Measurements from ENCODE around the gene RORC. TPM values are rescaled to one million over a fixed set of nuclear protein-coding genes. Genes with fewer than 3 reads are reported as not detected.

RORC gene
- total and polyA plus RNA-seq, 2 of the 8 experiments (the other 6 are each of a cell fraction or from before 2014, with no cell fraction given) = 0.44 to 0.54 TPM

GRCh38 chr1:151853411-151853943 lies 21.9 kb upstream of the RORC start, which contains the start of gene THEM5:
TSS of gene THEM5 (minus strand) at chr1:151853712. CDS start at chr1:151853565, 147 bp downstream.
- H3K23me2 ChIP-seq (ENCODE audit: low read depth, low read length) = no peaks in the 10 kb centered on the region
- H3K79me1 ChIP-seq (ENCODE audit: low read depth, low read length) = no peaks in the 10 kb centered on the region
- POLR2A ChIA-PET (ENCODE audit: partially characterized antibody) = interaction anchor here (1.2 to 3.2 kb wide), 2 partner anchors 13 to 56 kb away, joined by 4 to 19 read pairs; partner anchors contain the start of gene C2CD4D
- no peak for FAIRE-seq
- H2BK20ac ChIP-seq (ENCODE audit: low read length) = no peak within 1 kb of the TSS
- no peak within 1 kb of the TSS for H2BK15ac ChIP-seq (ENCODE audit: low read length)
- H3K79me2 ChIP-seq (ENCODE audit: control insufficient read depth in 1 of 2, insufficient read depth in 2 of 2, low read length in 2 of 2) = no peaks in the 10 kb centered on the region
- no peak within 1 kb of the TSS for H2BK120ac ChIP-seq (replicated peaks; ENCODE audit: low read depth, low read length)
- no peaks in the 10 kb centered on the region for H3K36me3 ChIP-seq (ENCODE audit: control insufficient read depth in 2 of 4, insufficient read depth in 4 of 4, low read length in 3 of 4)
- H3K9me3 ChIP-seq (ENCODE audit: insufficient read depth in 2 of 2, low read depth in 1 of 2, low read length in 1 of 2) = no peaks in the 10 kb centered on the region
- 93% methylated on average over 5 of the region's 5 CpGs; no CpG with 5 or more reads in 1 of the 2 experiments for WGBS, 2 experiments (ENCODE audit: extremely low coverage in 1 of 2, insufficient coverage in 1 of 2, insufficient read length in 1 of 2, insufficient replicate concordance in 2 of 2, low coverage in 1 of 2, low lambda C conversion rate in 2 of 2, missing lambda C conversion rate in 1 of 2)
- H3K27me3 ChIP-seq (replicated peaks in 1 of 4; ENCODE audit: control insufficient read depth in 3 of 4, extremely low read depth in 1 of 4, insufficient read depth in 3 of 4, low read length in 3 of 4) = peaks cover 3 to 14% (median 11%) of the 10 kb centered on the region in 4 experiments
- no peak within 1 kb of the TSS for H3K4ac ChIP-seq (replicated peaks; ENCODE audit: insufficient read length, low read depth, low read length)
- H3K18ac ChIP-seq (ENCODE audit: extremely low read depth, low read length) = no peak within 1 kb of the TSS
- TF ChIP-seq SUZ12 (IDR thresholded peaks at IDR 0.05; ENCODE audit: low read length) (no peak), RAD21 (IDR thresholded peaks at IDR 0.05 in 1 of 2, conservative IDR thresholded peaks at IDR 0.05 in 1 of 2; ENCODE audit: low read depth in 2 of 2, low read length in 2 of 2) (peak in 1 of 2 experiments; percentile 27; a peak in 1 of 4 replicates)
- no peak within 1 kb of the TSS for H2AK5ac ChIP-seq (ENCODE audit: low read depth, low read length)
- no peak within 1 kb of the TSS for H2BK5ac ChIP-seq (ENCODE audit: low read depth, low read length)
- H4K91ac ChIP-seq (replicated peaks; ENCODE audit: insufficient read length, low read length) = no peak within 1 kb of the TSS
- no peak within 1 kb of the TSS for H3K14ac ChIP-seq (ENCODE audit: insufficient read length)
- CTCF ChIA-PET (ENCODE audit: partially characterized antibody) = interaction anchor here (1.4 kb wide), 1 partner anchor 25 kb away, joined by 3 read pairs; no protein-coding TSS in a partner anchor
- H2AFZ ChIP-seq (ENCODE audit: low read length) = no peak within 1 kb of the TSS
- no peak within 1 kb of the TSS for H3K9ac ChIP-seq (replicated peaks in 1 of 4; ENCODE audit: extremely low read depth in 1 of 4, low read depth in 3 of 4, low read length in 3 of 4)
- no peaks in the 10 kb centered on the region for H4K20me1 ChIP-seq (replicated peaks in 1 of 2; ENCODE audit: control insufficient read depth in 1 of 2, insufficient read depth in 2 of 2, low read length in 2 of 2)
- no peak within 1 kb of the TSS for H3K56ac ChIP-seq (replicated peaks; ENCODE audit: insufficient read length, low read depth, low read length)
- H2BK12ac ChIP-seq (ENCODE audit: low read depth, low read length) = no peak within 1 kb of the TSS
- no peak for DNase-seq (ENCODE audit: low read depth in 1 of 2, low spot score in 2 of 2)
- no peak within 1 kb of the TSS for H3K4me2 ChIP-seq (ENCODE audit: insufficient read depth in 1 of 2, low read depth in 2 of 2, low read length in 2 of 2)
- H3K23ac ChIP-seq (ENCODE audit: insufficient read length) = no peak within 1 kb of the TSS
- no peaks in the 10 kb centered on the region for H3K4me1 ChIP-seq (replicated peaks in 1 of 4; ENCODE audit: control insufficient read depth in 3 of 4, insufficient read depth in 4 of 4, low read length in 3 of 4)
- H4K5ac ChIP-seq (ENCODE audit: insufficient read length, low read depth, low read length) = no peak within 1 kb of the TSS
- no peak within 1 kb of the TSS for H3K4me3 ChIP-seq (ENCODE audit: extremely low read depth in 1 of 4, insufficient read depth in 2 of 4, low read depth in 3 of 4, low read length in 4 of 4)
- no peak within 1 kb of the TSS for H4K8ac ChIP-seq (ENCODE audit: extremely low read depth, insufficient read depth, low read length)
- no peak within 1 kb of the TSS for H3K27ac ChIP-seq (ENCODE audit: low read depth, low read length)

Measured in H1 (cell line).